GM04504 (cell line): ENCODE data around the gene MAGI1.

ENCODE experiments used
- DNase-seq: peaks from one replicate; pipeline ENCODE4 v3.0.0-alpha.2; 2012; ENCODE audit warnings: low read depth

Gene MAGI1

DNA sequence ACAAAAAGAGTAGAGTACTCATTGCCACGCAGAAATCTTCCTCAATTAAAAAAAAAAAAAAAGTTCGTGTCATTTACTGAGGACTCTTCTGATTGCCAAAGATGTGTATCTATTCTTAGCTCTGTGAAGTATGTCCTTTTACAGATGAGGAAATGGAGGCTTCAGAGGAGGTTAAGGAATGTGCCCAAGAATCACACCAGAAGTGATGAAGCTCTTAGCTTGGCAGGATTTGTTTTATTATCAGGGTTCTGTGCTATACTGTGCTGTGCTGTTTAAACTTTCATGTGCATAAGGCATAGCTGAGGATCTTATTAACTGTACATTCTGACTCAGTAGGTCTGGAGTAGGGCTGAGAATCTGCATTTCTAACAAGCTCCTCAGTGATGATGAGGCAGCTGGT is 685.8 kb downstream of the MAGI1 start:
- DNase-seq, result no peak

GRCh38 chr3:65351753-65352152 is 687.0 kb downstream of the MAGI1 start:
- no peak for DNase-seq

DNA sequence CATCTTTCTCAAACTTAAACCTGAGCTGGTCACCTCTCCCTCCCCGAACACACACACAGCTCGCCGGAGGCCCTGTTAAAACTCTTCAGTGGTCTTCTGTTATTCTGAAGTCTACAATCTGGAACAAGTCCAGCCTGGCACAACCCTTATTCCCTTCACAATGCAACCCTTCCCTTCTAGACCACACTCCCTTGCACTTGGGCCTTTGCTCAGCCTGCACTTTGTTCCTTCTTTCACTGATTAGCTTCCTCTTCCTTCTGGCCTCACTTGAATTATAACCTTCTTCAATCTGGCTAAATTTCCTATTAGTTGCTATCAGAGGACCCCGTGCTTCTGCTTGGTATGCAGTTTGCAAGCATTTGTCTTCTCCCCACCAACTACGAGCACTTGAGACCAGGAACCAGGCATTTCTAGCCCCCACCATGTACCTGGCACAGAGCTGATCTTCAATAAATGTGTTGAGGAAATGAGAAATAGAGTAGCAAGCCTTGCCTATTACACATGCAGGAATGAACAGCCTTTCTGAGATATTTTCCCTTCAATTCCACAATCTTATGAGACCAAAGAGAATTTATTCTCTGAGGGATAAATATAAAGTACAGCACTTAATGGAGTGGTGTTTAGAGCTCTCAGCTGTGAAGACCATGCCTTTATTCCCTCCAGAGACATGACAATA is 687.8 kb downstream of the MAGI1 start:
- no peak for DNase-seq

GRCh38 chr3:65348398-65348995 is 690.2 kb downstream of the MAGI1 start:
- peak; percentile 37 for DNase-seq

GRCh38 chr3:65347166-65347565 is 691.6 kb downstream of the MAGI1 start:
- DNase-seq, result no peak

DNA sequence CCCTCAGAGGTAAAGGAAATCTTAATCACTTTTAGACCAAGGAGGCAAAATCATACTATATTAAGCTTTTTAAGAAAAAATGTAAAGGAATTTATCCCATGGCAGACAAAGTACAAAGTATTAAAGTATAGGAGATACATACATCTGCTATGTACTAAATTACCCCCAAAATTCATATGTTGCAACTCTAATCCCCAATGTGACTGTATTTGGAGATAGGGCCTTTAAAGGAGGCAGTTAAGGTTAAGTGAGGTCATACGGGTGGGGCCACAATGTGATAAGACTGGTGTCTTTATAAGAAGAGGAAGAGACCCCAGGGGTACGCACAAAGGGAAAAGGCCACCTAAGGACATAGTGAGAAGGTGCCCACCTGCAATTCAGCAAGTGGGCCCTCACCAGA is 693.9 kb downstream of the MAGI1 start:
- no peak for DNase-seq

GRCh38 chr3:65344444-65344843 is 694.3 kb downstream of the MAGI1 start:
- DNase-seq, result no peak

- no peak for DNase-seq
These were observed 695.0 kb downstream of the MAGI1 start for GRCh38 chr3:65343736-65344135.

- DNase-seq, result no peak
These were observed 695.7 kb downstream of the MAGI1 start for GRCh38 chr3:65343026-65343425.

DNA sequence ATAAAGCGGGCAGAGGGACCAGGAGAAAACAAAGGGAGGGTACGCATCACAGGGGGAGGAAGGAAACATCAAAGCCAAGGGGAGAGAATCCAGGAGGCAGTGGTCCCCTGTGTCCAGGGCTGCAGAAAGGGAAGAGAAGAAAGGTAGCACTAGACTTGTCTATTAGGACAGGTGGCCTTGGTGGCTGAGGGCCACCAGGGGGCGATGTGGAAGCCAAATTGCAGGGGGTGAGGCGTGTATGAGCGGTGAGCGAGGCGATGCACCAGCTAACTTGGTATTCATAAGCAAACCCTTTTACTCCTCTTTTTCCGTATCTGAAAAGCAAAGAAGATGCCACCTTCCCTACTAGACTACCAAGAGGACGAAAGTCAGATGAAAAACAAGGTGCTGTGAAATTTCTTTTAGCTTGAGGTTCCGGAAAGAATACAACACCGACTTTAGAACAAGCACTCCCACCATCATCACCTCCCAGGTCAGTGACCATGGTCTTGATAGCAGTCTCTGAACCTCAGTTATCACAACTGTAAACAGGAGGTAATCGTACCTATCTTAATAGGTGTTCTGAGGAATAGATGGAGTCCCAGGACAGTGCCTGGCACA is 696.5 kb downstream of the MAGI1 start:
- DNase-seq, result no peak

GRCh38 chr3:65339192-65339740 is 699.5 kb downstream of the MAGI1 start:
- no peak for DNase-seq

- no peak for DNase-seq
These were observed 700.1 kb downstream of the MAGI1 start for GRCh38 chr3:65338571-65338970.

GRCh38 chr3:65335587-65335986 is 703.1 kb downstream of the MAGI1 start:
- DNase-seq, result no peak

DNA sequence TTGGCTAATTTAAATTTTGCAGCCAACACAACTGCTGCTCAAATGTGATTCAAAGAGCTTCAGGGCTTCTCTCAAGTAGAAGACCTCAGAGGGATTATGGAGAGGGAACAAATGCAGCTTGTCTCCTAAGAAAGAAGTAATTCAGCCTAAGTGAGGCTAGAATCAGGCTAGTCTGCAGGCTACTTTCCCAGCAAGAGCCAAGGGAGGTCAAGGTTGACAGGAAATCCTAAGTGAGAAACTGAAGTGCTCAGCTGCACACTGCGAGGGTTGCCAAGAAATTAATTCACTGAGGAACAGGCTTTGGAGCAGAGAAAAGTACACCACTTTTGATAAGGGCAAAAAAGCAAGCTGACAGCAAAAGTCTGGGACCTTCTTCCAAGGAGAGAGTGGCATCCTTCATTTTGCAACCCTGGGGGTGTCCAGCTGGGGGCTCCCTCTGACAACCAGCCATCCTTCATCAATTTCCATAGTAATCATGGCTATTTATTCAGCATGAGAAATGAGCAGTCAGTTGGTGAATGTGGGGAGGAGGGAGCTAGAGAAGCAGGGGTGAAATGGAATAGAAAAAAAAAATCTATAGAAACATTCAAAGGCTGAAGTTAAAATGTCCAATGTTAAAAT is 704.6 kb downstream of the MAGI1 start:
- DNase-seq, result no peak

DNA sequence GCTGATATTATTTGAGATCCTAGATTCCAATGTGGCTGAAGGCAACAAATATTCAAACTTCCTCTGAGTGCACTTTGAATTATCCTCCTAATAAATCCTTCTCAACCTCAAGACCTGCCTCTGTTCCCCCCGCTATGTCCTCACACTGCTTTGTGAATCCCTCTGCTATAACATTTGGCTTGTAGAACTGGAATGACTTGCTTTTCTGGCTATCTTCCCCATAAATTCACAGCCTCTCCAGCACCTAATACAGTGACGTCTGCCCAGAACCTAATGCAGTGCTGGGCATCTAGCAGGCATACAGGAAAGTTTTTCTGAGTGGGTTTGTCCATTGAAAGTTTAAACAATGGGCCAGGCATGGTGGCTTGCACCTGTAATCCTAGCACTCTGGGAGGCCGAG is 707.0 kb downstream of the MAGI1 start:
- no peak for DNase-seq

GRCh38 chr3:65330072-65330471 is 708.6 kb downstream of the MAGI1 start:
- no peak for DNase-seq

GRCh38 chr3:65328148-65328547 is 710.6 kb downstream of the MAGI1 start:
- no peak for DNase-seq

- no peak for DNase-seq
These were observed 712.1 kb downstream of the MAGI1 start for GRCh38 chr3:65326574-65326973.

- DNase-seq, result no peak
These were observed 715.8 kb downstream of the MAGI1 start for GRCh38 chr3:65322910-65323309.

DNA sequence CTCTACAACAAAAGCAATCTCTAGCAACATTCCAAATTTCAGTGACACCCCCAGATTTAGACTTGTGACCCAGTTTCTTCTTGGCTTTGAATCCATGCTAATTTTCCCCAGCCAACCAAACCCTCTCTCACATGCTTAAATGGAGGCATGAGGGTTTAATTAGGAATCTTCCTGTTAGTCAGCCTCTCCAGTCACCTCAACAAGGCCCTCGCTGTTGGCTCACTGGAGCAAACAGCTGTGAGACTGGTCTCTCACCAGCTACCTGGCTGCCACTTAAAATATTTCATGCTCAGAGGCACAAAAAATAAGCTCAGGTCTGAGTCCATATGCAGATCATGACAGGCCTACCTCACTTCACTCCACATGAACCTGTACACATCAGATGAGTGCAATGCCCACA is 720.5 kb downstream of the MAGI1 start:
- no peak for DNase-seq

- DNase-seq, result no peak
These were observed 723.8 kb downstream of the MAGI1 start for GRCh38 chr3:65314916-65315315.

DNA sequence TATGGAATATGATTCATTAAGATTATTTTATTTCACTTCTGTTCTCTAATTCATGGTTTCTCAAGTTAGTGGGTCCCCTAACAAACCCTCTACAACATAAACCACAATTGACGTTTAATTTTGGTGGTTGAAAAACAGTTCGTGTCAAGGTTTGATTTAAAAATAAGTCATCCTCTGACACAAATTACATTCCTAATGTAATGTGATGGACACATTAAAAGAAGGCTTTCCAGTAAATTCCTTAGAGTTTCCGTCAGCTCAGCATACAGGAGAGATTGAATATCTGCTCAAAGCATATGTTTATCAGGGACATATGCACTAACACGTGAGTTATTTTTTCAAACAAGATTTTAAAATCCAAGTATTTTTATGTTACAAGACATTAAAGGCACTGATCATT is 724.4 kb downstream of the MAGI1 start:
- no peak for DNase-seq

DNA sequence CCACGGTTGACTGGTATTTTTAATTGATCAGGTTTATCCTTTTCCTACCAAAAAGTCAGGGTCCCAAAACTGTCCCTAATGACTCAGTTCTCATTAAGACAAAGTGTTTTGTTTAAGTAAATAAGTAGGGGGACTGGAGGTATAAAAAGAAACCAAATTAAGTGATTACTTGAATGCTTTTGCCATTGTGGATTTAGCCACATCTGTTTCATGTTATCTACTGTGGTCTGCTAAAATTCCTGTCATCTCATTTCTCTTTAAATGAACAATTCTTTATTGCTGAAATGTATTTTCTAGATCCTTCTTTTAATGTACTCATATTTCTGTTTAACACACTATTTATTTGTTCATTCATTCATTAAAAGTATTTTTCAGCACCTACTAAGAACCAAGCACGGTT is 725.1 kb downstream of the MAGI1 start:
- no peak for DNase-seq
